Measurements from ENCODE around the gene LRRC1.
"Not testable (repeated sequence)": the region's sequence is repeated elsewhere in the genome, so short reads cannot be mapped to it uniquely, and the experiment has no call there.

LRRC1 gene

DNA sequence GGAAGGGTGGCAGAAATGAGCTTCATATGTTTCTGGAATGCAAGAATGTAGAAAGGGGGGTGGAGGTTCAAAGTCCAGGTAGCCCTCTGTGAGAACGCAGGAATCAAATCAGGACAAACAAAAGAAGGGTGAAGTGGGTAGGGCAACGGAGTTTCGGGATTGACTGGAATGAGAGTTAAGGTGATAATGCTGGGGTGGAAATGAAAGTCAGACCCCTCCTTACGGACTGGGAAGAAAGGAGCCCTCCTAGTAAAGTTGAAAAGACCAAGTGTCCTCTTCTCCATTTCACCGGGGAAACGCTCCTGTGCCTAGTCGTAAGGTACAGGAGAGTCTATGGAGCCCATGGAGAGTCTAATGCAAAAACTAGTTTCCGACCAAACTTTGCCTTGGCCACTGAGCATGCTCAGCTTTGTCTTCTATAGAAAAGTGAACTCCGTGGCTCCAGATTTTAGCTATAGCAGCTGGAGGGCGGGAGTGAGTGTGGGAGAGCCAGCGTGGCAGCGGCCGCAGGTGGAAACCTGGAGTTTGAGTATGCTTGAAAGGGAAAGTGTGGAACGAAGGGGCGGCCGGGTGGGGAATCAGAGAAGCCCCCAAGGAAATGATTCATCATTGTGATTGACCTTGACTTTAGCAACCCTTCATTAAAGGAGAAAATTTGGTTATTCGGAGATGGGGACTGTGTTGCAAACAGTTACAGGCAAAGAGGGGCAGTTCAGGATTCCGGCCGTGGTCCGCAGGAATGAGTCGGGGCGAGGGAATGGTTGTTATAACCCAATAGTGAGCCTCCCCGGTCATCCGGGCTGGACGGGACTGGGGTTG, 1.3 kb upstream of the LRRC1 start:
- DNase-seq, result no peak

DNA sequence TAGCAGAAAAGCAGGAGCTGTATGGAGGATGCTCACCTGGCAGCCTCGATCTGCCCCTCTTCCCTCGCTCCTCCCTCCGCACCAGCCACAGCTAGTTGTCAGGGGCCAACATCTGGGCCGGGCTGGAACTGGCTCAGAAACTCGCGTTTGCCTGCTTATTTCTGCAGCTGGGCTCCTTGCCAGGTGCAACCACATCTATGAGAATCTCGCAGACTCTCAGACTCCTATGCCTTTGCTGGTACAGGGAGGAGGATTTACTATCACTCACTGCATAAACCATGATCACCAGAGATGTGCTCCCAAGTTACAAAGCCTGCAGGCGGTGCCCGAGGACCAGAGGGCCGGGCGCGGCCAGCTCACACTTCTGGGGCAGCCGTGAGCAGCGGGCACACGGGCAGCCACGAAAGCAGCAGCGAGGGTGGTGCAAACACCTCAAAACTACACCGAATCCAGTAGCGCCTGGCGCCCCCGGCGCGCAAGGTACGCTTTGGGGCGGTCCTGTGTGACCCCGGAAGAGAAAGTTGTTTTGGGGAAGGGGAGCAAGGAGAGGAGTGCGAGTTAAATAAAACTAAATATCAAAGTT, 577 bp upstream of the LRRC1 start:
- DNase-seq, result peak; percentile 54

DNA sequence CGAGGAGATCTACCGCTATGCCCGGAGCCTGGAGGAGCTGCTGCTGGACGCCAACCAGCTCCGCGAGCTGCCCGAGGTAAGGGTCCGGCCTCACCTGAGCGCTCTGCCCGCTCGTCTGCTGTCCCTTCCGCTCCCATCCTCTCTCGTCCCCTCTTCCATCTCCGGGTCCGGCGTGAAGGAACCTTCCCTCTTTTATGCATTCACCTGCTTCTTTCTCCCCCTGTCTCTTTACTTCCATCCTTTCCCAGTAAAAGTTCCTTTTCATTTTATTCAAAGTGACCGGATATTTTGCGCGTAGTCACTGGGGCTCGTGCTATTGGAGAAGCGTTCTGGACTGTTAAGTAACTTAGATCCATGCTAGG, 516 bp downstream of the LRRC1 start:
- no peak for DNase-seq

GRCh38 chr6:53795702-53796450, 1.1 kb downstream of the LRRC1 start:
- DNase-seq, result peak; percentile 32

DNA sequence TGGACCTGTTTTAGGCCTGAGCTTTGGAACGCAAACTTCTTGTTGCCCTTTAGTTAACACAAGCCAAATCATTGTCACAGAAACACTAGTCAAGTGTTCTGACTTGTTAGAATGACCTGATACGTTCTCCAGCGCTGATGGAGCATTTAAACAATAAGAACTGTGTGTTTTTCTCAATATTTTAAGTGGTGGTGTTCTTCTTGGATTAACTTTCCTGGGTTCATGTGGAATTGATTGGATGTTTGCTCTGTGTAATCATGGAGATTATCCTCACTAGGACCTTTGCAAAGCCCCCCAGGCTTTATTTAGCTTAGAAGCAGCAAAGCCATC, 1.6 kb downstream of the LRRC1 start:
- DNase-seq, result no peak

- no peak for DNase-seq
Measured at GRCh38 chr6:53796791-53797190, 2.0 kb downstream of the LRRC1 start.

- no peak for DNase-seq
Measured at GRCh38 chr6:53797304-53797703, 2.5 kb downstream of the LRRC1 start.

- no peak for DNase-seq
Measured at GRCh38 chr6:53799340-53799739, 4.5 kb downstream of the LRRC1 start.

- no peak for DNase-seq
Measured at GRCh38 chr6:53801022-53801421, 6.2 kb downstream of the LRRC1 start.

DNA sequence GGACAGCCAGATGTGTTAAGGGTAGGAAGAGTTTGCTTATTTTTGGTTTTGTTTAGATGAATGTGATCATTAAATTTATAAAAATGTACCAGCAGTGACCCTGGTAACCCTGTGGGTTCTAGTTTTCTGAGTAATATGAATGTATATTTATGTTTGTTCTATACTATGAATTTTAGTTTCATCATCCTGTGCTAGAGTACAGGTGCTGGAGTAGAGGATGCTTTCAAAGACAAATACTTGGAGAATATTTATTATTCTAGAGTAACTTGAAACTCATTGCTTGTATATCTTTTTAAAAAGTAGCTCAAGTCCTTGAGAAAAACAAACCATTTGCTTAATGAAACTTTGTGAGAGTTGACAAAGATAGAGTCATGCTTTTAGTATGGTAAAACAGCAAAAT, 7.8 kb downstream of the LRRC1 start:
- no peak for DNase-seq

DNA sequence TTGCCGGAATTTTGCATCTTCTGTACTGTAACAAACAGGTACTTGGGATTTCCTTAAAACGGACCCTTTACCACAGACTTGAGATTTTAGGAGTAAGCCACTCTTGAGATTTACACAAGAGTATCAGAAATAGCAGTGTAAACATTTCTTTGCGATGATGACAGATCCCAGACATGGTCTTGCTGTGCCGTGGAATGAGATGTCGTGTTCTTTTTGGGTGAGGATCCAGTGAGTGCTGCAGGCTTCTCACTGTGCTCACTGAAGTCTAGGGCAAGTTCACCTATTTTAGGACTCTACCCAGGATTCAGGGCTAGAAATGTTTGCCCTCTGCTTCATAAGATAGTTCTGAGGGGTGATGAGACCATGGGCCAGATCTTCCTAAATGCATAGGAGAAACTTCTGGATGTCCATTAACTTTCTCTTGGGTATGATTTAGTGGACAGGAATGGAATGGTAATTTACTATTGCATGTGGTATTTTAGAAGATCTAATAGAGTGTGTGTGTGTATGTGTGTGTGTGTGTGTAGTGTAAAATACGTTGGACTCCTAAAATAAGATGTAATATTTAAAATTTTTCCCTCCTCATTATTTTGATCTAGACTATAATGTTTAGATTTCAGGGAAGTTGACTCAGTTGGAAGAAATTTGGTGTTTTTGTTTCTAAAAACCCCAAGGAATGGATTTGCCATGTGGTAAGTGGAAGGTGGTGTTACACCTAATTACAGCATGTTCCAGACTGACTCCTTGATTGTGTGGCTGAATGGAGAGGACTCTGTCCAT, 8.5 kb downstream of the LRRC1 start:
- no peak for DNase-seq

DNA sequence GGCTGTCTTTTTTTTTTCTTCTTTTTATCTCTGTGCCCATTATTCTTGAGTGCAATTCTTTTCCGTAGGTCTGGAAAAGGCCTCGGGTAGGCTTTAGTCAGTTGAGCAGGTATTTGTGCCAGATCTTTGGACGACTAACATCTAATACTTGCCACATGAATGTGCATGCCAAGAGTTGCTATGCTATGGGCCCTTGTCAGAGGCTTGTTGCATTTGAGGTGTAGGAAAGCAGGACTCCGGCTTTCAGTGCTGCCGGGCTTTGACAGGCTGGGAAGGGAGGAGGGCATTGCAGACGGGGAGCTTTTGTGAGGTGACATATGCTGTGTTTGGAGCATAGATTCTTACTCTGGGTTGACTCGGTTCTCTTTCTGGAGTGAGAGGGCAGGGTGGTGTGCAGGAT, 10.2 kb downstream of the LRRC1 start:
- no peak for DNase-seq

- no peak for DNase-seq
Measured at GRCh38 chr6:53805725-53806124, 10.9 kb downstream of the LRRC1 start.

DNA sequence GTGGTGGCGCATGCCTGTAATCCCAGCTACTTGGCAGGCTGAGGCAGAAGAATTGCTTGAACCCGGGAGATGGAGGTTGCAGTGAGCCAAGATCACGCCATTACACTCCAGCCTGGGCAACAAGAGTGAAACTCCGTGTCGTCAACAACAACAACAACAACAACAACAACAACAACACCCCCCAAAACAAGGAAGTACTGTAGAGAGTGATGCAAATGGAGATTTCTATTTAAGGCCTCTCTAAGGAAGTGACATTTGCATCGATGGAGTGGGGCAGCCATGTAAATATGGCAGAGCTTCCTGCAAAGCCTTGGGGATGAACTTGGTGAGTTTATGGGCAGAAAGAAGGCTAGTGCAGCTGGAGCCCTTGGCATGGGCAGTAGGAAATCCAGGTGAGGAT, 12.8 kb downstream of the LRRC1 start:
- DNase-seq, result not testable (repeated sequence)

GRCh38 chr6:53808302-53808881, 13.6 kb downstream of the LRRC1 start:
- DNase-seq, result no peak

- DNase-seq, result no peak
Measured at GRCh38 chr6:53809691-53810090, 14.9 kb downstream of the LRRC1 start.

DNA sequence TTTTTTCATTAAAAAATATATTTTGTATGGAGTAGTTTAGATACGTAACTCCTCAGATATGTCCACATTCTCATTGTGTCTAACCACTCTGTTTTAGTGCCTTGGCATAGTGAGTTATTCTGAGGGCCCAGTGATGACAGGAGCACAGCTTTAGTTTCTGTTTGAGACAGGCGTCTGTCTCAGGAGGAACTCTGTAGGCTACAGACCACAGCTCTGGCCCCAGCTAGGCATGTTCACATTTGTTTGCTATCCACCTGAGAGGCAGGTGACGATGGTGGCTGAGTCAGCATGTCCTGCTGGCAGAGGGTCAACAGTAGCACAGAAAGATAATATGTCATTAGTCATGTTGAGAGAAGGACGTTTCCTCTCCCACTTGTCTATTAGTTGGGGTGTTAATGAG, 16.3 kb downstream of the LRRC1 start:
- DNase-seq, result no peak

DNA sequence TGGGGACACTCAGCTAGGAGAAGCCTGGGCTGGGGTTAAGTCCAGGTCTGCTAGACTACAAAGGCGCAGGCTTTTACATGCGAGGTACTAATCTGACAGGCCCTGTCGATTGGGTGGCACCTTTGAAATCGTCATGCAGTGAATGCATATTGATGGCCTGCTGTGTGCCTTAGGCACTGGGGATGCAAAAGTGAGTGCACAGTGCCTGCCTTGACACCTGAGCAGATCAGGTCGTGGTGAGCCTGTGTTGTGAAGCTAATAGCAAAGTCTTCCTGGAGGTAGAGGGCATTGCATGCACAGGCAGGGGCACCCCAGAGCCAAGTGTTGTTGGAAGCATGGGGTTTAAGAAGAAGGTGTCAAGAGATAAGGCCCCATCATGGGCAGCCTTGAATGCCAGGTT, 16.9 kb downstream of the LRRC1 start:
- no peak for DNase-seq

- DNase-seq, result no peak
Measured at GRCh38 chr6:53813096-53813495, 18.3 kb downstream of the LRRC1 start.

DNA sequence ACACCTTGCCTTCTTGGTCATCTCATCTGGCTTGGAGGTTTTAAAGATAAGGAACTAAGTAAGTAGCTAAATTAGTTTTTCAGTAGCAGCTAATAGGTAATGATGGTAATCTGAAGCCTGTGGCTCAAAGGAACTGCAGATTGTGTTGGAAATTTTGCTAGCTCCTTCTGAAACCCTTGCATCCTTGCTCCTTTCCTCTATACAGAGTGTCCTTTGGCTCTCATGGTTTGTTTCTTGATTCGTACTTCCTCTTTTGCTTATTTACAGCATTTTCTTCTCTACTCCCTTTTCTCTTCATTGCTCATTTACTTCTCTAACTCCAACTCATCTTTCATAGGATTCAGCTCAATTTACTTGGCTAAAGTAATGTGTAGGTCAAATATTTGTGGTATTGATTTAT, 19.0 kb downstream of the LRRC1 start:
- DNase-seq, result no peak

- DNase-seq, result no peak
Measured at GRCh38 chr6:53814353-53814752, 19.5 kb downstream of the LRRC1 start.

DNA sequence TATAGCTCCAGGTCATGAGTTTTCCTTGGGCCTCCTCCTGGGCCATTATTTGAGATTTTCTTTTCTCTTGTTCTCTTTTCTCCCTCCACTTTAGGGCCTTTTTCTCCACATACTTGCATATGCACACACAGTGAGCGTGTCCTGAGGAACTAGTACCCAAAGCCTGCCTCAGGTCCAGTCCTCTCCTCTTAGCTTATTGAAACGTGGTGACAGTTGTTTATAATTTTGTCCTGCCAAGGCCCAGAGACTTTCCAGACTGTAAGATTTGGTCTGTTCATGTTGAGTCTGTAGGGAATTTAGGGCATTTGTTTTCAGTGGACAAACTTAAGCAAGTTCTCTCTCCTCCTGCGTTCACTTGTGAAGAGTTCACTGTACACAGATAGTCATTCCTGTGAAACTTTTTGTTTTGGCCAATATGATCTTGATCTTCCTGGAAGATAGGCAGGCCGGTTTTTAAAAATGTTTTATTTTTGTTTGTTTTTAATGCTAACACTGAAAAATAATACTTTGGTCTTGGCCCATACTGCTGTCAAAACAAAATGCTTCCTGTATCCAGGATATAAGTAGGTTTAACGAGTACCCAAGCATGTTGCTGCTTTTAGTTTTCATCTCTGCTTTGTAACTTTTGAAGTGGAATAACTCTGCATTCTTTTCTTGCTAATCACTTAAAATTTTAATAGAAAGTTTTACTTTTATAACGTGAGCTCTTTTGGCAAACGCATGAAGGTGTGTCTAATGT, 20.7 kb downstream of the LRRC1 start:
- no peak for DNase-seq
